Right lobe of liver (tissue), 4 donors: ENCODE results near the gene RNU5B-1.

Source experiments
- POLR2A ChIP-seq: fragments of 450-650 bp; IDR thresholded peaks from one replicate; pipeline ENCODE4 v1.6.1; 2017; ENCODE audit warnings: antibody characterized with exemption, mild to moderate bottlenecking
- TF ChIP-seq, protein P1 (sequence below), 4 donors: fragments of 200-600 bp in 3 of 4; fragments of 450-650 bp in 1 of 4; IDR thresholded peaks; one replicate each; pipeline versions ENCODE4 v1.5.1 to v1.8.0; 2016 to 2022; ENCODE audit warnings: antibody characterized with exemption in 4 of 4, mild to moderate bottlenecking in 2 of 4
- donor health status: DM: no; HTN: no; CAD: no.
- donor health status: DM: no; HTN: no; CAD: no.
- donor health status: DM: no; HTN: yes; CAD: no.

DNA sequence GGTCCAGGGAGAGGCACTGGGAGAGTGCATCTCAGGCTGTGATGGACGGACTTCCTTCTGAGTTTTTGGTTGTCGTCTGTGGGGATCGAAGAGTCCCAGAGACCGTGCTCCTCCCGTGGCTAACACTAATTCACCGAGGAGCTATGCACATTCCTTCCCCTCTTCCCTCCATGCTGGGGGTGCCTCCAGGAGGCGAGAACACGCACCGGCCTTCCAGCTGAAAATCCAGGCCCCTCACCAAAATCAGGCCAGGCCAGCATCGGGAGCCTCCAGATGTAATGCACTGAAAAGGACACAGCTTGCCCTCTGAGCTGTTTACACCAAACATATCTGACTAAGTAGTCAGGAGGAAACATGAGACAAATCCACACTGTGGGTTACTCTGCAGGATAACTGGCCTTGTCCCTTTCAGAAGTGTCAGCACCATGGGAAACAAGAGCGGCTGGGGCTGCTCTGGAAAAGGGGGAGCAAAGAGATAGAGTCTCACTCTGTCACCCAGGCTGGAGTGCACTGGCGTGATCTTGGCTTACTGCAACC, 5.5 kb downstream of the RNU5B-1 start:
- TF ChIP-seq, protein P1, sequence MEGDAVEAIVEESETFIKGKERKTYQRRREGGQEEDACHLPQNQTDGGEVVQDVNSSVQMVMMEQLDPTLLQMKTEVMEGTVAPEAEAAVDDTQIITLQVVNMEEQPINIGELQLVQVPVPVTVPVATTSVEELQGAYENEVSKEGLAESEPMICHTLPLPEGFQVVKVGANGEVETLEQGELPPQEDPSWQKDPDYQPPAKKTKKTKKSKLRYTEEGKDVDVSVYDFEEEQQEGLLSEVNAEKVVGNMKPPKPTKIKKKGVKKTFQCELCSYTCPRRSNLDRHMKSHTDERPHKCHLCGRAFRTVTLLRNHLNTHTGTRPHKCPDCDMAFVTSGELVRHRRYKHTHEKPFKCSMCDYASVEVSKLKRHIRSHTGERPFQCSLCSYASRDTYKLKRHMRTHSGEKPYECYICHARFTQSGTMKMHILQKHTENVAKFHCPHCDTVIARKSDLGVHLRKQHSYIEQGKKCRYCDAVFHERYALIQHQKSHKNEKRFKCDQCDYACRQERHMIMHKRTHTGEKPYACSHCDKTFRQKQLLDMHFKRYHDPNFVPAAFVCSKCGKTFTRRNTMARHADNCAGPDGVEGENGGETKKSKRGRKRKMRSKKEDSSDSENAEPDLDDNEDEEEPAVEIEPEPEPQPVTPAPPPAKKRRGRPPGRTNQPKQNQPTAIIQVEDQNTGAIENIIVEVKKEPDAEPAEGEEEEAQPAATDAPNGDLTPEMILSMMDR (IDR thresholded peaks at IDR 0.05), result no peak
- TF ChIP-seq POLR2A, result no peak
